RWPE1 (cell line): ENCODE data around the gene SERPING1.

Source experiments
- CTCF ChIA-PET: fragments of 350-600 bp; sonication (Branson Sonifier 250); formaldehyde crosslinking; extraction: SDS; loops from one replicate; lab custom pipeline; 2021; lab: Yijun Ruan, JAX
- POLR2A ChIA-PET: fragments of 400-600 bp; formaldehyde crosslinking; extraction: SDS; loops from one replicate; lab custom pipeline; 2020; ENCODE audit warnings: antibody characterized with exemption; ENCODE audit not compliant: low non-redundant PET; lab: Yijun Ruan, JAX
- DNase-seq: peaks from one replicate; pipeline ENCODE4 v3.0.0; 2012; ENCODE audit warnings: low spot score
- H3K27ac ChIP-seq: fragments of 450-650 bp; 2 replicates; pipeline ENCODE4 v1.5.1; 2017
- TF ChIP-seq, protein P1 (sequence below): fragments of 450-650 bp; conservative IDR thresholded peaks from 2 replicates; pipeline ENCODE4 v1.5.1; 2017; ENCODE audit warnings: low read depth, mild to moderate bottlenecking

Gene SERPING1

DNA sequence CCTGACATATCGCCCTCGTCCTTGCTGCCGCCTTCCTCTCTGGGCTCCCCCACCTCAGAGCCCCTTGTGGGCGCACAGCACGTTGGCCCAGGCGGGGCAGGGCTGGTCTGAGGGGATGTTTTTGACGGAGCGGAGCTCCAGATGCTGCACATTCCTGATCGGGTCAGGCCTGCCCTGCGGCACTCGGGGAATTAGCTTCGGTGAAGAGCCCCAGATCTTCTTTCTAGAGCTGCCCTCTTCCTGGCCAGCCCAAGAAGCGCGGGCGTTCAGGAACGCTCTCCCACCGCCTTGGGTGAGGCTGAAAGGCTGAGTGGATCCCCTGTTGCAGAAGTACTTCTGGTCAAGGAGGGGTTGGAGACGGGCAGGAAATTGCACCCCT, 40.1 kb downstream of the SERPING1 start:
- no peak for DNase-seq
- TF ChIP-seq, protein P1, sequence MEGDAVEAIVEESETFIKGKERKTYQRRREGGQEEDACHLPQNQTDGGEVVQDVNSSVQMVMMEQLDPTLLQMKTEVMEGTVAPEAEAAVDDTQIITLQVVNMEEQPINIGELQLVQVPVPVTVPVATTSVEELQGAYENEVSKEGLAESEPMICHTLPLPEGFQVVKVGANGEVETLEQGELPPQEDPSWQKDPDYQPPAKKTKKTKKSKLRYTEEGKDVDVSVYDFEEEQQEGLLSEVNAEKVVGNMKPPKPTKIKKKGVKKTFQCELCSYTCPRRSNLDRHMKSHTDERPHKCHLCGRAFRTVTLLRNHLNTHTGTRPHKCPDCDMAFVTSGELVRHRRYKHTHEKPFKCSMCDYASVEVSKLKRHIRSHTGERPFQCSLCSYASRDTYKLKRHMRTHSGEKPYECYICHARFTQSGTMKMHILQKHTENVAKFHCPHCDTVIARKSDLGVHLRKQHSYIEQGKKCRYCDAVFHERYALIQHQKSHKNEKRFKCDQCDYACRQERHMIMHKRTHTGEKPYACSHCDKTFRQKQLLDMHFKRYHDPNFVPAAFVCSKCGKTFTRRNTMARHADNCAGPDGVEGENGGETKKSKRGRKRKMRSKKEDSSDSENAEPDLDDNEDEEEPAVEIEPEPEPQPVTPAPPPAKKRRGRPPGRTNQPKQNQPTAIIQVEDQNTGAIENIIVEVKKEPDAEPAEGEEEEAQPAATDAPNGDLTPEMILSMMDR: no peak
- CTCF ChIA-PET: interaction anchor here (0.6 kb wide), 1 partner anchor 111 kb away, joined by 3 read pairs; no protein-coding TSS in a partner anchor
- POLR2A ChIA-PET: interaction anchor here (0.5 kb wide), 1 partner anchor 18 kb away, joined by 3 read pairs; no protein-coding TSS in a partner anchor
- peak overlapping the region; percentile 84 for H3K27ac ChIP-seq

DNA sequence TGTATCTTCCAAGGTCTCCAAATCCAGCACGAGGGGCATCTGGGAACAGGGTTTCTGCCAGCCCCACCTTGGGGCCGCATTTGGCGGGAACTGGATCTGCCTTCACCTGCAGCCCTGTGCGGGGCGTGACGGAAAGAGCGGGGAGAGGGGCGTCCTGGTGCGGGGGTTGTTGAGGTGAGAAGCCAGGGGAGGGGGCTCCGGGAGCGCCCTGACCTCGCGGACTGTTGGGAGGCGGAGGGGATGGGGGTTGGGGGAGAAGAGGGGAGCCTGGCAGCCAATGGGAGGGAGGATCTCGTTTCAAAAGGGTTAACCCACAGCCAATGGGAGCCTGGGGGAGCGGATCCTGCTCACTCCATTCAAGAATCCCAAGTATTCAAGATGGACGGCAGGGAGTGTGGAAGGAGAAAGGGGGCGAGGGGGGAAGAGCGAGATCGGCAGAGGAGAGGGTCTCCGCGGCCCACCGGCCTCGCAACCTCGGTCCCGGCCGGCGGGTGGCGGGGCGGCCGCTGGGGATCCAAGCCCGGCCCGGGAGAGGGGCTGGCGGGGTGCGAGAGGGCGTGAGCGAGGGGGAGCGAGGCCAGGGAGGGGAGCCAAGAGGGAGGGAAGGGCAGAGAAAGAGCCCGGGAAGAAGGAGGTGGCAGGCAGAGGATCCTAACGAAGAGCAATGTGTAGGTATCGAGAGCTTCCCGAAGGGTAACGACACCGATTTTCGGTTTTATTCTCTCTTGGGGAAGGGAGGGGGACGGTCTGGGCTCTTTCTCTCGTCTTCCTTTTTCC, 40.7 kb downstream of the SERPING1 start:
- H3K27ac ChIP-seq: peak overlapping the region; percentile 84
- DNase-seq: peak; percentile 98
- ChIA-PET POLR2A (interaction anchor here (0.7 kb wide), 1 partner anchor 1263 kb away, joined by 4 read pairs; no protein-coding TSS in a partner anchor), CTCF (interaction anchor here (0.6 to 4.0 kb wide), 3 partner anchors 71 to 180 kb away, joined by 3 to 18 read pairs (median 5); partner anchors contain the start of gene UBE2L6)
- TF ChIP-seq, protein P1: no peak

DNA sequence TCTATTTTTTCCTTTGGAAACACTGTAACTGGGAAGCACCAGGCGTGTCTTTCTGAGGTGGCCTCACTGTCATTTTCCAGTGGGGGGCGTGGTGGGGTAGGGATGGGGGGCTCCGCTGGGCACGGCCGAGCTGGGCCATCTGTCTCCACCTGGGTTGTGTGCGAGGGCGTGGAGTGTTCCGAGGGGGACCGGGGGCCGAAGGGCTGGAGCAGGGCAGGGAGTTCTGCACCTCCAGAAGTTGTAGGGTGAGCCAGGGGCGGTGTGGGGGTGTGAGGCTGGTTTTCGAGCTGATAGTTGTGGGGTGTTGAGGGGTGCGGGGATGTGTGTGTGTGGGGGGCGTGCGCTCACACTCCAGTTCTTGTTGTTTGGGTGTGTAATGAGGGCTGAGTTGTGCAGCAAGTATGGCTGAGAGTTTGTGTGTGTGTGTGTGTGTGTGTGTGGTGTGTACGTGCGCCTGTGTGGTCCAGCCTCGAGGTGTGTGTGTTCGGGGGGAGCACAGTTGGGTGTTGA, 41.4 kb downstream of the SERPING1 start:
- H3K27ac ChIP-seq: peak overlapping the region; percentile 84
- ChIA-PET CTCF (interaction anchor here (0.6 to 4.0 kb wide), 3 partner anchors 71 to 508 kb away, joined by 3 to 18 read pairs (median 5); partner anchors contain the start of gene UBE2L6), POLR2A (interaction anchor here (0.7 kb wide), 1 partner anchor 1263 kb away, joined by 4 read pairs; no protein-coding TSS in a partner anchor)
- TF ChIP-seq, protein P1: no peak
- no peak for DNase-seq

DNA sequence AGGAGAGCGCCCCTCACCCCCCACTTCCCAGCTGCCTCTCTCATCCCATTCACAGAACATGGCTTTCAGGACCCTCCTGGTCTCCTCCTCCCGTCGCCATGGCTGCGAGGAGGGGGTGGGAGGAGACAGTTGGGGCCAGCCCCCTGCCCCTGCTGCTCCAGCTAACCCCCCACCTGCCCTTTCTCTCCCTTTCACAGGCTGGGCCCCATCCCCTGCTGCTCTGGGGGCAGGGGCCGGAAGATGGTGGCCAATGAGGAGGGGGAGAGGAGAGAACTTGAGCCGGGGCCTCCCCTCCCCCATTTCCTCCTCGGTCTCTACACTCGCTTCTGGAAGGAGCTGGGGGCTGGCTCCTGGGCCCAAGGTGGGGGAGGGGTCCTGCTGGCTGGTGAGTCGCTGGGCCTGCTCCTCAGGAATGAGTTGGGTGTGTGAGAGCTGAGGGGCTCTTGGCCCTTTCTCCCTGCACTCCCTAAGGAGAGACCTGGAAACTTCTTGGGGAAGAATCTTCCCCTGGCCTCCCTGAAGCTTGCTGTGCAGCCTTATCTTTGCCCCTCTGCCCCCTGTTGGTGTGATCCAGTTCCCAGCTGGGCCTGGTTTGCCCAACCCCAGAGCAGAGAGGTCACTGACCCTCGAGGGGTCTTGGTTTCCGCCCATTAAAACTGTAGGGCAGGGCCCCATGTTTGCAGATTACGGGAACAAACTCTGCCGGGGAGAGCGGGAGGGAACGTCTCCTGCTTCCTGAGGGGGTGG, 42.0 kb downstream of the SERPING1 start:
- TF ChIP-seq, protein P1: no peak
- DNase-seq: no peak
- H3K27ac ChIP-seq: peak overlapping the region; percentile 84
- CTCF ChIA-PET: interaction anchor here (0.6 to 4.0 kb wide), 3 partner anchors 52 to 508 kb away, joined by 3 to 18 read pairs (median 5); no protein-coding TSS in a partner anchor
- POLR2A ChIA-PET: interaction anchor here (0.6 kb wide), 1 partner anchor 23 kb away, joined by 4 read pairs; no protein-coding TSS in a partner anchor

DNA sequence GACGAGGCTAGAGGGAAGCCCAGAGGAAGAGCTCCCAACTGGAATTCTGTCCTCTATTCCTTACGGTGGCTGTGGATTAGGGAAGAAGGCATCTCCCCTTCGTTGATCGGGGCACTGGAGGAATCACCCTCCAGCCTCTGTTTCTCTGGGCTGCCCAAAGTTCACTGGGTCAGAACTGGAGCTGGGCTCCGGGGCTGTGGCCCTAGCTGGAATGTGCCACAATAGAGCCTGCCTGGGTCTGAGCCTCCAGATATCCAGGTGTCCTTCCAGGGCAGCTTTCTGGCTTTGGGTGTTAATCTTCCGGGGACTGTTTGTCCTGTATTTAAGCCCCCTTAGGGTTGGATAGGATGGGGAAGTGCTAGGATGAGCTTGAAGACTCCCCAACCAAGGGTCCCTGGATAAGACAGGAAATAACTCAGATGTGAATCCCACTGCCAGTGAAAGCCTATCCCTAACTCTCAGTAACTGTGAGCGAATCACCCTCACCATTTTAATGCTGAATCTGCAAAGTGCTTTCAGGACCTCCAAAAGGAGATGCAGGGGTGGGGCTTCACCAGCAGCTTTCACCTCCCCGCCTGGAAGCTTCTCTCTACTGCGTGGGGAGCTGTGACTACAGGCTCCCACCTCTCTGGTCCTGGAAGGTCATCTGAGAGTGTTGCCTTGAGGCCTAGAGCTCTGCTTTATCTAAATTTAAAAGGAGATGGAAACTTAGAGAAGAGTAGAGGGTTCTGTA, 42.7 kb downstream of the SERPING1 start:
- TF ChIP-seq, protein P1: no peak
- peak overlapping the region; percentile 84 for H3K27ac ChIP-seq
- CTCF ChIA-PET: interaction anchor here (0.6 to 5.5 kb wide), 6 partner anchors 25 to 182 kb away, joined by 3 to 72 read pairs (median 6); partner anchors contain the start of gene UBE2L6
- POLR2A ChIA-PET: interaction anchor here (0.6 kb wide), 2 partner anchors 24 to 1980 kb away, joined by 4 to 5 read pairs; no protein-coding TSS in a partner anchor
- DNase-seq: no peak
